ENCODE measurements around the gene PGGHG.
"Not testable (repeated sequence)": the region's sequence is repeated elsewhere in the genome, so short reads cannot be mapped to it uniquely, and the experiment has no call there.

The PGGHG gene

GRCh38 chr11:286977-287820 lies 1.7 kb upstream of the PGGHG start:
- not testable (repeated sequence) for DNase-seq

- DNase-seq = no peak
These were observed 977 bp upstream of the PGGHG start for GRCh38 chr11:287821-288477.

- no peak for DNase-seq
These were observed 429 bp downstream of the PGGHG start for GRCh38 chr11:289398-289711.

- DNase-seq = no peak
These were observed 1.0 kb downstream of the PGGHG start for GRCh38 chr11:289712-290620.

GRCh38 chr11:290621-291231 lies 1.8 kb downstream of the PGGHG start:
- no peak for DNase-seq

GRCh38 chr11:291281-292210 lies 2.6 kb downstream of the PGGHG start:
- no peak for DNase-seq

- no peak for DNase-seq
These were observed 3.5 kb downstream of the PGGHG start for GRCh38 chr11:292211-293121.

GRCh38 chr11:293271-293851 lies 4.4 kb downstream of the PGGHG start:
- no peak for DNase-seq

- DNase-seq = no peak
These were observed 5.1 kb downstream of the PGGHG start for GRCh38 chr11:293852-294661.

- DNase-seq = no peak
These were observed 5.9 kb downstream of the PGGHG start for GRCh38 chr11:294780-295179.

GRCh38 chr11:295351-296170 lies 6.6 kb downstream of the PGGHG start:
- DNase-seq = no peak

- no peak for DNase-seq
These were observed 7.5 kb downstream of the PGGHG start for GRCh38 chr11:296171-297050.

- no peak for DNase-seq
These were observed 8.2 kb downstream of the PGGHG start for GRCh38 chr11:297051-297585.

- DNase-seq = no peak
These were observed 8.9 kb downstream of the PGGHG start for GRCh38 chr11:297586-298405.

GRCh38 chr11:298406-299065 lies 9.6 kb downstream of the PGGHG start:
- DNase-seq = no peak

Data from NCI-H774 (cell line).